OCI-LY1 (cell line): ENCODE results near the gene STAG3.

Experiments used
- EZH2 ChIP-seq: fragments of 200-600 bp; sonication (generic), shearing (Covaris generic); IDR thresholded peaks from 2 replicates; pipeline ENCODE4 v1.8.0; 2017; ENCODE audit warnings: borderline replicate concordance, mixed run types, mild to moderate bottlenecking, antibody characterized with exemption, low read length, moderate library complexity, mixed read lengths
- TF ChIP-seq, protein P1 (sequence below): fragments of 200-600 bp; sonication (generic), shearing (Covaris generic); IDR thresholded peaks from 2 replicates; pipeline ENCODE4 v1.5.1; 2017; ENCODE audit warnings: mild to moderate bottlenecking, antibody characterized with exemption, low read length, moderate library complexity, mixed read lengths

DNA sequence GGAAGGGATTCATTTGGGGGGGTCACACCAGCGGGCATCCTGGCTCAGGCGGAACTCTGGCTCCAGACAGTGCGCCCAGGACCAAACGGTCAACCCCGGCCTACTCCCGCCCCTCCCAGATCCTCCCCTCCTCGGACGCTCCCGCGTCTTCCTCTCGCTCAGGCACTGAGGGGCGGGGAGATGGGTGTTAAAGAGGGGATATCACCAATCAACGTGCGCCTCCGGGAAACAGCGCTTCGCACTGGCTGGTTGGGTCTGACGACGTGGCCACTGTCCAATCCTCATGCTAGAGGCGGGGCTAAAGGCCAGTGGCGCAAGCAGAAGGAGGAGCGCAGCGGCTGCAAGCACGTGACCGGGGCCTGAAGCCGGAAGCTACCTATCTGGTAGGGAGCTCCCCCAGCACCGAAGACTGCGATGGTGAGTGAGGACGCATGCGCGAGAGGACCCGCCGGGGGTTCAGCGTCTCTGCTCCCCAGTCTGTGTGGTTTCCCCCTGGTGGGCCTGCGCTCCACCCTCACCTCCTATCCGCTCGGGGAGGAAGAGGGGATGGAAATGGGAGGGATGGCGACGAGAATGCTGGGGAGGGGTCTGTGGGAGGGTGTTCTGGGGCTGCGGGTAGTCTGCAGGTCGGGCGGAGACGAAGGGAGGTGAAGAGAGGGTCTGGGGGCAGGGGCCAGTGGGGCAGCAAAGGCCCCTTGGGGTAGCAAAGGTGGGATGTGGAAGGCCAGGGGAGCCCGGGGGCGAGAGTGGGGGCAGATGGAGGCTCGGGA lies 29.0 kb upstream of the STAG3 start, which contains the start of gene LAMTOR4:
- TF ChIP-seq, protein P1, sequence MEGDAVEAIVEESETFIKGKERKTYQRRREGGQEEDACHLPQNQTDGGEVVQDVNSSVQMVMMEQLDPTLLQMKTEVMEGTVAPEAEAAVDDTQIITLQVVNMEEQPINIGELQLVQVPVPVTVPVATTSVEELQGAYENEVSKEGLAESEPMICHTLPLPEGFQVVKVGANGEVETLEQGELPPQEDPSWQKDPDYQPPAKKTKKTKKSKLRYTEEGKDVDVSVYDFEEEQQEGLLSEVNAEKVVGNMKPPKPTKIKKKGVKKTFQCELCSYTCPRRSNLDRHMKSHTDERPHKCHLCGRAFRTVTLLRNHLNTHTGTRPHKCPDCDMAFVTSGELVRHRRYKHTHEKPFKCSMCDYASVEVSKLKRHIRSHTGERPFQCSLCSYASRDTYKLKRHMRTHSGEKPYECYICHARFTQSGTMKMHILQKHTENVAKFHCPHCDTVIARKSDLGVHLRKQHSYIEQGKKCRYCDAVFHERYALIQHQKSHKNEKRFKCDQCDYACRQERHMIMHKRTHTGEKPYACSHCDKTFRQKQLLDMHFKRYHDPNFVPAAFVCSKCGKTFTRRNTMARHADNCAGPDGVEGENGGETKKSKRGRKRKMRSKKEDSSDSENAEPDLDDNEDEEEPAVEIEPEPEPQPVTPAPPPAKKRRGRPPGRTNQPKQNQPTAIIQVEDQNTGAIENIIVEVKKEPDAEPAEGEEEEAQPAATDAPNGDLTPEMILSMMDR, result no peak
- TF ChIP-seq EZH2, result no peak
